Neural progenitor cell (in vitro differentiated cells): ENCODE results near the gene BEND6.
"Not testable (repeated sequence)": the region's sequence is repeated elsewhere in the genome, so short reads cannot be mapped to it uniquely, and the experiment has no call there.

Experiments used
- EZH2 ChIP-seq: fragments of 200-600 bp; sonication (generic); IDR thresholded peaks from 2 replicates; pipeline ENCODE4 v1.6.1; 2017; ENCODE audit warnings: antibody characterized with exemption, mild to moderate bottlenecking, moderate library complexity
- EZH2phosphoT487 ChIP-seq: fragments of 200-600 bp; sonication (generic); IDR thresholded peaks from 2 replicates; pipeline ENCODE4 v1.6.1; 2017; ENCODE audit warnings: antibody characterized with exemption
- TF ChIP-seq, protein P1 (sequence below): fragments of 200-600 bp; sonication (generic); IDR thresholded peaks from 2 replicates; pipeline ENCODE4 v1.5.1; 2017; ENCODE audit warnings: antibody characterized with exemption, mild to moderate bottlenecking

DNA sequence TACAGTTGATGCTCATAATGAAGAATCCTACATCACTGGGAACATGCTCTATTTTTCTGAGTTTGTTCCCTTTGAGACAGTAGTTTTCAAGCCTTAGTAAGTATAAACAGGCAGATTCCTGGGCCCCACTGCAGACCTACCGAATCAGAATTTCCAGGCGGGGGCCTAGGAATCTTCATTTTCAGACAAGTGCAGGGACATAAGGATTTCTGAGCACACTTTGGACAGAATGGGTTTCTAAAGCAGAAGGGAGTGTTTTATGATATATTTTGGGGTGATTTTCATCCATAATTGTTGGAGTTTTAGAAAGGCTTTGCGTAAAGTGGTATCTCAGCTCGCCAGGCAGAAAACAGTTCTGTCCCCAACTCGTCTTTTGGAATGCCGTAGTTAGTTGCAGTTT is 93.0 kb downstream of the BEND6 start:
- TF ChIP-seq, protein P1, sequence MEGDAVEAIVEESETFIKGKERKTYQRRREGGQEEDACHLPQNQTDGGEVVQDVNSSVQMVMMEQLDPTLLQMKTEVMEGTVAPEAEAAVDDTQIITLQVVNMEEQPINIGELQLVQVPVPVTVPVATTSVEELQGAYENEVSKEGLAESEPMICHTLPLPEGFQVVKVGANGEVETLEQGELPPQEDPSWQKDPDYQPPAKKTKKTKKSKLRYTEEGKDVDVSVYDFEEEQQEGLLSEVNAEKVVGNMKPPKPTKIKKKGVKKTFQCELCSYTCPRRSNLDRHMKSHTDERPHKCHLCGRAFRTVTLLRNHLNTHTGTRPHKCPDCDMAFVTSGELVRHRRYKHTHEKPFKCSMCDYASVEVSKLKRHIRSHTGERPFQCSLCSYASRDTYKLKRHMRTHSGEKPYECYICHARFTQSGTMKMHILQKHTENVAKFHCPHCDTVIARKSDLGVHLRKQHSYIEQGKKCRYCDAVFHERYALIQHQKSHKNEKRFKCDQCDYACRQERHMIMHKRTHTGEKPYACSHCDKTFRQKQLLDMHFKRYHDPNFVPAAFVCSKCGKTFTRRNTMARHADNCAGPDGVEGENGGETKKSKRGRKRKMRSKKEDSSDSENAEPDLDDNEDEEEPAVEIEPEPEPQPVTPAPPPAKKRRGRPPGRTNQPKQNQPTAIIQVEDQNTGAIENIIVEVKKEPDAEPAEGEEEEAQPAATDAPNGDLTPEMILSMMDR, result not testable (repeated sequence)
- not testable (repeated sequence) for TF ChIP-seq EZH2, EZH2phosphoT487
